Sigmoid colon (tissue), 4 donors: Measurements from ENCODE around the gene IL1A.

Experiments used
- CTCF ChIP-seq, 4 experiments: fragments of 450-650 bp in 3 of 4; fragments of 200-600 bp in 1 of 4; IDR thresholded peaks; one replicate each; pipeline ENCODE4 v1.5.1; 2016 to 2019; ENCODE audit warnings: antibody characterized with exemption in 4 of 4, mild to moderate bottlenecking in 3 of 4, moderate library complexity in 2 of 4
- POLR2A ChIP-seq, 2 donors: fragments of 450-650 bp; IDR thresholded peaks; one replicate each; pipeline ENCODE4 v1.6.1; 2016; ENCODE audit warnings: antibody characterized with exemption in 2 of 2, mild to moderate bottlenecking in 2 of 2, moderate library complexity in 2 of 2
- POLR2AphosphoS5 ChIP-seq, 4 donors: sonication (generic); formaldehyde crosslinking; IDR thresholded peaks; one replicate each; pipeline ENCODE4 v1.6.1; 2017; ENCODE audit warnings: antibody characterized with exemption in 4 of 4

- TF ChIP-seq POLR2AphosphoS5 (IDR thresholded peaks at IDR 0.05): no peak
- no peak for TF ChIP-seq CTCF (IDR thresholded peaks at IDR 0.05)
- no peak for TF ChIP-seq POLR2A (IDR thresholded peaks at IDR 0.05)
Observed at GRCh38 chr2:112831513-112831845, 47.2 kb upstream of the IL1A start.
